ENCODE data around the gene NEBL. TPM values are rescaled to one million over a fixed set of nuclear protein-coding genes. Genes with fewer than 3 reads are reported as not detected.

Gene NEBL
- total and polyA plus RNA-seq, 2 experiments from 2014 or later, result 6.3 to 12.3 TPM

DNA sequence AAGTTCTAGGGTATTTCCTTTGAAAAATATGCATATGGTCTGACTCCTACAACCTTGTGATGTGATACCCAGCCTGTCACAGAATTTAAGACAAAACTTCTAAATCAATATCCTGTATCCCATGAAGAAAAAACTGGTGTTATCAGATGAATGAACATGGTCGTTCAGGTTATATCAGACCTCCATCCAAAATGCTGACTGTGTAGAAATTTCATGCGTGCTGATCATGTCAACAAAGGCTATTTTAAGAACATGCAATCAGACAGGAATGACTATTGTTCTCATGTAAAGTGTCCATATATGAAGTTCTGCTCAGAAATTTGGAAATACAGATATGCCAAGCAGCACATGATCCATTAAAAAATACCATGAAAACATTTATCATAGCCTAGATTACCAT is 62.3 kb downstream of the NEBL start:
- Histone ChIP-seq H3K27ac (no peak overlapping the region), H3K4me2 (no peak overlapping the region), H3K27me3 (no peaks in the 10 kb centered on the region), H2AFZ (no peak overlapping the region), H3K9me2 (replicated peaks; ENCODE audit: insufficient read depth) (no peaks in the 10 kb centered on the region), H3K4me3 (no peak overlapping the region), H3K9me3 (ENCODE audit: low read depth) (no peaks in the 10 kb centered on the region), H3K4me1 (ENCODE audit: insufficient read depth) (no peaks in the 10 kb centered on the region), H4K20me1 (ENCODE audit: insufficient read depth, poor library complexity, severe bottlenecking) (no peaks in the 10 kb centered on the region), H3K79me2 (no peaks in the 10 kb centered on the region), H3K36me3 (replicated peaks; ENCODE audit: insufficient read depth, low read depth) (no peaks in the 10 kb centered on the region)
- DNase-seq (ENCODE audit: low spot score), result no peak
- TF ChIP-seq EZH2phosphoT487 (IDR thresholded peaks at IDR 0.05; ENCODE audit: low read depth, severe bottlenecking, unreplicated experiment), result no peak
- WGBS (ENCODE audit: low lambda C conversion rate, missing lambda C conversion rate), result 73% methylated on average over 2 of the region's 2 CpGs

DNA sequence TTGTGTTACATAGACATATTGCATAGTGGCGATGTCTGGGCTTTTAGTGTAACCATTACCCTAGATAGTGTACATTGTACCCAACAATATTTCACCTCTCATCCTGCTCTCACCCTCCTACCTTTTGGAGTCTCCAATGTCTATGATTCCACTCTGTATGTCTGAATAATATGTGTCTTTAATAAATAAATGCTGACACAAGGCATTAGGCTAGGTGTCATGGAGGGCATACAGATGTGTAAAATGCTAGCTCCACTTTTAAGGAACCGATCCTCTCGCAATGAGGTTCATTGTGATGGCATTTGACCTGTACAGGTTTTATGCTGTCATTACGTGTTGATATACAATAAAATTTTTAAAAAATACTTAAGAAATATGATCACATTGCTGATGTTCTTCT is 74.3 kb downstream of the NEBL start:
- Histone ChIP-seq H3K9me2 (replicated peaks; ENCODE audit: insufficient read depth) (no peaks in the 10 kb centered on the region), H3K4me1 (ENCODE audit: insufficient read depth) (no peaks in the 10 kb centered on the region), H3K27ac (no peak overlapping the region), H3K9me3 (ENCODE audit: low read depth) (no peaks in the 10 kb centered on the region), H3K36me3 (replicated peaks; ENCODE audit: insufficient read depth, low read depth) (no peaks in the 10 kb centered on the region), H4K20me1 (ENCODE audit: insufficient read depth, poor library complexity, severe bottlenecking) (no peaks in the 10 kb centered on the region), H3K79me2 (no peaks in the 10 kb centered on the region), H3K4me3 (no peak overlapping the region), H3K27me3 (no peaks in the 10 kb centered on the region), H3K4me2 (no peak overlapping the region), H2AFZ (no peak overlapping the region)
- over 99% methylated on average over 4 of the region's 4 CpGs for WGBS (ENCODE audit: low lambda C conversion rate, missing lambda C conversion rate)
- no peak for DNase-seq (ENCODE audit: low spot score)
- TF ChIP-seq EZH2phosphoT487 (IDR thresholded peaks at IDR 0.05; ENCODE audit: low read depth, severe bottlenecking, unreplicated experiment) (no peak), EZH2 (IDR thresholded peaks at IDR 0.05; ENCODE audit: borderline replicate concordance) (no peak)
- TF ChIP-seq, protein P1, sequence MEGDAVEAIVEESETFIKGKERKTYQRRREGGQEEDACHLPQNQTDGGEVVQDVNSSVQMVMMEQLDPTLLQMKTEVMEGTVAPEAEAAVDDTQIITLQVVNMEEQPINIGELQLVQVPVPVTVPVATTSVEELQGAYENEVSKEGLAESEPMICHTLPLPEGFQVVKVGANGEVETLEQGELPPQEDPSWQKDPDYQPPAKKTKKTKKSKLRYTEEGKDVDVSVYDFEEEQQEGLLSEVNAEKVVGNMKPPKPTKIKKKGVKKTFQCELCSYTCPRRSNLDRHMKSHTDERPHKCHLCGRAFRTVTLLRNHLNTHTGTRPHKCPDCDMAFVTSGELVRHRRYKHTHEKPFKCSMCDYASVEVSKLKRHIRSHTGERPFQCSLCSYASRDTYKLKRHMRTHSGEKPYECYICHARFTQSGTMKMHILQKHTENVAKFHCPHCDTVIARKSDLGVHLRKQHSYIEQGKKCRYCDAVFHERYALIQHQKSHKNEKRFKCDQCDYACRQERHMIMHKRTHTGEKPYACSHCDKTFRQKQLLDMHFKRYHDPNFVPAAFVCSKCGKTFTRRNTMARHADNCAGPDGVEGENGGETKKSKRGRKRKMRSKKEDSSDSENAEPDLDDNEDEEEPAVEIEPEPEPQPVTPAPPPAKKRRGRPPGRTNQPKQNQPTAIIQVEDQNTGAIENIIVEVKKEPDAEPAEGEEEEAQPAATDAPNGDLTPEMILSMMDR (IDR thresholded peaks at IDR 0.05; ENCODE audit: poor library complexity), result no peak

DNA sequence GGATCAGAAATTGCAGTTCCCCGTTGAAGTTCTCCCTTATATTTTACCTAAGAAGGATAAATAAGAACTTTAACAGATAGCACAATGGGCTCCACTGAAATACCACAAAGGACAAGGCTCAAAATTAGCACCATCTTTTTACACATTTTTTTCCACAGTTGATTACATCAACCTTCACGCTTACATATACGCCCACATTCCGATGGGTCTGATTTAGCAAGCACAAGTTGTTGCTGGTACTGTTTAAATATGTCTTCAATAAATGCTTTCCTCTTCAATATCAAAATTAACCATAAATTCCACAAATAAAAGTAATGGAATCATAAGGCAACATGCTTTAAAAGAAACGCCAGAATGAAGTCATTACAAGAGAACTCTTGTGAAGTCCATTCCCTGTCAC is 79.5 kb downstream of the NEBL start:
- Histone ChIP-seq H3K27ac (no peak overlapping the region), H3K9me2 (replicated peaks; ENCODE audit: insufficient read depth) (no peaks in the 10 kb centered on the region), H3K9me3 (ENCODE audit: low read depth) (no peaks in the 10 kb centered on the region), H3K79me2 (no peaks in the 10 kb centered on the region), H3K4me1 (ENCODE audit: insufficient read depth) (no peaks in the 10 kb centered on the region), H3K4me3 (no peak overlapping the region), H3K27me3 (no peaks in the 10 kb centered on the region), H2AFZ (no peak overlapping the region), H3K36me3 (replicated peaks; ENCODE audit: insufficient read depth, low read depth) (no peaks in the 10 kb centered on the region), H4K20me1 (ENCODE audit: insufficient read depth, poor library complexity, severe bottlenecking) (no peaks in the 10 kb centered on the region), H3K4me2 (no peak overlapping the region)
- 93% methylated on average over 5 of the region's 5 CpGs for WGBS (ENCODE audit: low lambda C conversion rate, missing lambda C conversion rate)
- TF ChIP-seq EZH2phosphoT487 (IDR thresholded peaks at IDR 0.05; ENCODE audit: low read depth, severe bottlenecking, unreplicated experiment) (no peak), EZH2 (IDR thresholded peaks at IDR 0.05; ENCODE audit: borderline replicate concordance) (no peak)
- TF ChIP-seq, protein P1 (IDR thresholded peaks at IDR 0.05; ENCODE audit: poor library complexity), result no peak
- no peak for DNase-seq (ENCODE audit: low spot score)

DNA sequence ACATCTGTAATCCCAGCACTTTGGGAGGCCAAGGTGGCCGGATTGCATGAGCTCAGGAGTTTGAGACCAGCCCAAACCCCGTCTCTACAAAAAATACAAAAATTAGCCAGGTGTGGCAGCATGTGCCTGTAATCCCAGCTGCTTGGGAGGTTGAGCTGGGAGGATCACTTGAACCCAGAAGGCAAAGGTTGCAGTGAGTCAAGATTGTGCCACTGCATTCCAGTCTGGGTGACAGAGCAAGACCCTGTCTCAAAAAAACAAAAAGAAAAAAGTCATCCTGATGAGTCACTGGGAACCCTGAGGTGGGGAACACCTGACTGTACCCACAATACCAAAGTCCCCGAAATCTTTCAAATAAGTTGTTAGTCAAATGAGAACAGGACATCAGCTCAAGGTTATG is 80.0 kb downstream of the NEBL start:
- 90% methylated on average over 3 of the region's 3 CpGs for WGBS (ENCODE audit: low lambda C conversion rate, missing lambda C conversion rate)
- H3K36me3 ChIP-seq (replicated peaks; ENCODE audit: insufficient read depth, low read depth), result no peaks in the 10 kb centered on the region
- no peaks in the 10 kb centered on the region for H3K27me3 ChIP-seq
- no peaks in the 10 kb centered on the region for H3K9me3 ChIP-seq (ENCODE audit: low read depth)
- H2AFZ ChIP-seq, result no peak overlapping the region
- no peaks in the 10 kb centered on the region for H3K9me2 ChIP-seq (replicated peaks; ENCODE audit: insufficient read depth)
- H3K4me1 ChIP-seq (ENCODE audit: insufficient read depth), result no peaks in the 10 kb centered on the region
- no peaks in the 10 kb centered on the region for H4K20me1 ChIP-seq (ENCODE audit: insufficient read depth, poor library complexity, severe bottlenecking)
- no peak overlapping the region for H3K27ac ChIP-seq
- no peak overlapping the region for H3K4me2 ChIP-seq
- H3K79me2 ChIP-seq, result no peaks in the 10 kb centered on the region
- no peak for DNase-seq (ENCODE audit: low spot score)
- no peak for TF ChIP-seq EZH2 (IDR thresholded peaks at IDR 0.05; ENCODE audit: borderline replicate concordance)
- H3K4me3 ChIP-seq, result no peak overlapping the region
